Panc1 (cell line): Measurements from ENCODE around the gene FABP7.

Experiments
- POLR2AphosphoS5 ChIP-seq: IDR thresholded peaks from 2 replicates; pipeline ENCODE4 v1.6.1; 2012; ENCODE audit warnings: mild to moderate bottlenecking, low read depth, low read length, moderate library complexity
- SIN3A ChIP-seq: IDR thresholded peaks from 2 replicates; pipeline ENCODE4 v1.6.1; 2012; ENCODE audit warnings: low read depth, mild to moderate bottlenecking, low read length, moderate library complexity, borderline replicate concordance; ENCODE audit not compliant: insufficient read depth
- TCF7L2 ChIP-seq: IDR thresholded peaks from 2 replicates; pipeline ENCODE4 v1.6.1; 2011; ENCODE audit warnings: mild to moderate bottlenecking, low read depth, low read length, inconsistent platforms
- TF ChIP-seq, protein P1 (sequence below): fragments of 450-650 bp; IDR thresholded peaks from 2 replicates; pipeline ENCODE4 v1.5.1; 2017; ENCODE audit warnings: mild to moderate bottlenecking
- TF ChIP-seq, protein P2 (sequence below), 2 experiments: IDR thresholded peaks; 2 replicates each; pipeline ENCODE4 v1.6.1; 2011 to 2012; ENCODE audit warnings: low read depth in 2 of 2, control low read depth in 1 of 2, low read length in 1 of 2, mild to moderate bottlenecking in 1 of 2, moderate library complexity in 1 of 2; ENCODE audit not compliant: insufficient read depth in 1 of 2

DNA sequence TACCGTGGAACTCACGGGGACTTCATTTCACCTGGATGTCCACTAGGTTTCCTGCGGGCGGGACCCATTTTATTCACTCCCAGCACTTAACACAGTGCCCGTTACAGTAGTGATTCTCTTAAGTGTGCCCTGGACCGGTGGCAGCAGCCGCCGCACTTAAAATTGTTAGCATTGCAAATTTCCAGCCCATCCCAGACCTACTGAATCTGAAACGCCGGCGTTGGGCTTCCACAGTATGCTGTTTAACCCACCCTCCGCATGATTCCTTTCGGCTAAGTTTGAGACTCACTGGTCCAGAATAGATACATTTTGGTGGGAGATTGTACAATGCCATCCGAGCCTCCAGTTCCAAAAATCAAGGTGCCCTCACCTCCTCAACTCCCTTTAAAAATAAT is 10.5 kb downstream of the FABP7 start:
- TF ChIP-seq, protein P1, sequence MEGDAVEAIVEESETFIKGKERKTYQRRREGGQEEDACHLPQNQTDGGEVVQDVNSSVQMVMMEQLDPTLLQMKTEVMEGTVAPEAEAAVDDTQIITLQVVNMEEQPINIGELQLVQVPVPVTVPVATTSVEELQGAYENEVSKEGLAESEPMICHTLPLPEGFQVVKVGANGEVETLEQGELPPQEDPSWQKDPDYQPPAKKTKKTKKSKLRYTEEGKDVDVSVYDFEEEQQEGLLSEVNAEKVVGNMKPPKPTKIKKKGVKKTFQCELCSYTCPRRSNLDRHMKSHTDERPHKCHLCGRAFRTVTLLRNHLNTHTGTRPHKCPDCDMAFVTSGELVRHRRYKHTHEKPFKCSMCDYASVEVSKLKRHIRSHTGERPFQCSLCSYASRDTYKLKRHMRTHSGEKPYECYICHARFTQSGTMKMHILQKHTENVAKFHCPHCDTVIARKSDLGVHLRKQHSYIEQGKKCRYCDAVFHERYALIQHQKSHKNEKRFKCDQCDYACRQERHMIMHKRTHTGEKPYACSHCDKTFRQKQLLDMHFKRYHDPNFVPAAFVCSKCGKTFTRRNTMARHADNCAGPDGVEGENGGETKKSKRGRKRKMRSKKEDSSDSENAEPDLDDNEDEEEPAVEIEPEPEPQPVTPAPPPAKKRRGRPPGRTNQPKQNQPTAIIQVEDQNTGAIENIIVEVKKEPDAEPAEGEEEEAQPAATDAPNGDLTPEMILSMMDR: no peak
- TF ChIP-seq, protein P2, sequence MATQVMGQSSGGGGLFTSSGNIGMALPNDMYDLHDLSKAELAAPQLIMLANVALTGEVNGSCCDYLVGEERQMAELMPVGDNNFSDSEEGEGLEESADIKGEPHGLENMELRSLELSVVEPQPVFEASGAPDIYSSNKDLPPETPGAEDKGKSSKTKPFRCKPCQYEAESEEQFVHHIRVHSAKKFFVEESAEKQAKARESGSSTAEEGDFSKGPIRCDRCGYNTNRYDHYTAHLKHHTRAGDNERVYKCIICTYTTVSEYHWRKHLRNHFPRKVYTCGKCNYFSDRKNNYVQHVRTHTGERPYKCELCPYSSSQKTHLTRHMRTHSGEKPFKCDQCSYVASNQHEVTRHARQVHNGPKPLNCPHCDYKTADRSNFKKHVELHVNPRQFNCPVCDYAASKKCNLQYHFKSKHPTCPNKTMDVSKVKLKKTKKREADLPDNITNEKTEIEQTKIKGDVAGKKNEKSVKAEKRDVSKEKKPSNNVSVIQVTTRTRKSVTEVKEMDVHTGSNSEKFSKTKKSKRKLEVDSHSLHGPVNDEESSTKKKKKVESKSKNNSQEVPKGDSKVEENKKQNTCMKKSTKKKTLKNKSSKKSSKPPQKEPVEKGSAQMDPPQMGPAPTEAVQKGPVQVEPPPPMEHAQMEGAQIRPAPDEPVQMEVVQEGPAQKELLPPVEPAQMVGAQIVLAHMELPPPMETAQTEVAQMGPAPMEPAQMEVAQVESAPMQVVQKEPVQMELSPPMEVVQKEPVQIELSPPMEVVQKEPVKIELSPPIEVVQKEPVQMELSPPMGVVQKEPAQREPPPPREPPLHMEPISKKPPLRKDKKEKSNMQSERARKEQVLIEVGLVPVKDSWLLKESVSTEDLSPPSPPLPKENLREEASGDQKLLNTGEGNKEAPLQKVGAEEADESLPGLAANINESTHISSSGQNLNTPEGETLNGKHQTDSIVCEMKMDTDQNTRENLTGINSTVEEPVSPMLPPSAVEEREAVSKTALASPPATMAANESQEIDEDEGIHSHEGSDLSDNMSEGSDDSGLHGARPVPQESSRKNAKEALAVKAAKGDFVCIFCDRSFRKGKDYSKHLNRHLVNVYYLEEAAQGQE (IDR thresholded peaks at IDR 0.05; ENCODE audit: insufficient read depth in 1 of 2, low read depth in 2 of 2, low read length in 1 of 2): no peak
- no peak for TF ChIP-seq TCF7L2
- TF ChIP-seq POLR2AphosphoS5: no peak
- no peak for TF ChIP-seq SIN3A
